Glomerular visceral epithelial cell (primary cell): ENCODE data around the gene TMEM256.
A peak's percentile ranks its signal among the peaks of the same experiment; 100 is the strongest.
"Not testable (repeated sequence)": the region's sequence is repeated elsewhere in the genome, so short reads cannot be mapped to it uniquely, and the experiment has no call there.

Experiments used
- DNase-seq: peaks from one replicate; pipeline ENCODE4 v3.0.0-alpha.2; 2016; ENCODE audit errors: extremely low spot score

TMEM256 gene

DNA sequence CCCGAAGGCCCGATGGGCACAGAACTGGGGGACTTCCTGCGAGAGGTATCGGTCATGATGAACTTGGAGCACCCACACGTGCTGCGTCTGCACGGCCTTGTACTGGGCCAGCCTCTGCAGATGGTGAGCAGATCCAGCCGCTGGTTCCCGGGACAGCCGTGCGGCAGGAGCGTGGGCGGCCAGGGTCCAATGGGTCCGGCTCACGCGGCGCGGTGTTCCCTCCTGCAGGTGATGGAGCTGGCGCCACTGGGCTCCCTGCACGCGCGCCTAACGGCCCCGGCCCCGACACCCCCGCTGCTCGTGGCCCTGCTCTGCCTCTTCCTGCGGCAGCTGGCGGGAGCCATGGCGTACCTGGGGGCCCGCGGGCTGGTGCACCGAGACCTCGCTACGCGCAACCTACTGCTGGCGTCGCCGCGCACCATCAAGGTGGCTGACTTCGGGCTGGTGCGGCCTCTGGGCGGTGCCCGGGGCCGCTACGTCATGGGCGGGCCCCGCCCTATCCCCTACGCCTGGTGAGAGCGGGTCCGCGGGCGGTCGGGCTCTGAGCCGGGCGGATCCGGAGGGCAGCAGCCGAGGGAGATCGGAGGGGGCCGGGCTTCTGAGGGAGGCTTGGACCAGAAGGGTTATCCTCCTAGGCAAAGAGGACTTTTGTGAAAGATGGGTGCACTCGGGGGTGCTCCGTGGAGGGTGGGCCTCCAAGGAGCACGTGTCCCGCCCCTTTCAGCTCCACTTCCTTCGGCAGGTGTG lies 20.0 kb downstream of the TMEM256 start:
- no peak for DNase-seq

DNA sequence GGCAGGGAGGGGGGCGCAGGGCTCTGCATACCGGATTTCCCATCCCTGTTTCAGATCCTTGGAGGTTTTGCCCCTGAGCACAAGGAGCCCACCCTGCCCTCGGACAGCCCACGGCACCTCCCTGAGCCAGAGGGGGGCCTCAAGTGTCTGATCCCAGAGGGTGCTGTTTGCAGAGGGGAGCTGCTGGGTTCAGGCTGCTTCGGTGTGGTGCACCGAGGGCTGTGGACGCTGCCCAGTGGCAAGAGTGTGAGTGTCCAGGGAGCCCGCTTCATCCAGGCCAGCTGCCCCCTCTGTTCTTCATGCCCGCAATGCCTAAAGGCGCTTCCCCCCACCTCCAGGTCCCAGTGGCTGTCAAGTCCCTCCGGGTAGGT lies 20.5 kb downstream of the TMEM256 start:
- no peak for DNase-seq

DNA sequence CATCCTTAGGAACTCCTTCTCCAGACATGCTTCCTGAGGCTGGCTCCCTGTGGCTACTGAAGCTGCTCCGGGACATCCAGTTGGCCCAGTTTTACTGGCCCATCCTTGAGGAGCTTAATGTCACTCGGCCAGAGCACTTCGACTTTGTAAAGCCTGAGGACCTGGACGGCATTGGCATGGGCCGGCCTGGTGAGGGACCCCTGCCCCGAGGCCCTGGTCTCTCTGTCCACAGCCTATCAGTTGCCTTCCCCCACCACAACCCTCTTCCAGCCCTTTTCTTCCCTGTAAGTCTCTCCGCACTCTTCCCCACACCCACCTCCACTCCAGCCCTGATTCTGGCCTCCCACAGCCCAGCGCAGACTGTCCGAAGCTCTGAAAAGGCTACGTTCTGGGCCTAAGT lies 21.0 kb downstream of the TMEM256 start:
- DNase-seq = no peak

DNA sequence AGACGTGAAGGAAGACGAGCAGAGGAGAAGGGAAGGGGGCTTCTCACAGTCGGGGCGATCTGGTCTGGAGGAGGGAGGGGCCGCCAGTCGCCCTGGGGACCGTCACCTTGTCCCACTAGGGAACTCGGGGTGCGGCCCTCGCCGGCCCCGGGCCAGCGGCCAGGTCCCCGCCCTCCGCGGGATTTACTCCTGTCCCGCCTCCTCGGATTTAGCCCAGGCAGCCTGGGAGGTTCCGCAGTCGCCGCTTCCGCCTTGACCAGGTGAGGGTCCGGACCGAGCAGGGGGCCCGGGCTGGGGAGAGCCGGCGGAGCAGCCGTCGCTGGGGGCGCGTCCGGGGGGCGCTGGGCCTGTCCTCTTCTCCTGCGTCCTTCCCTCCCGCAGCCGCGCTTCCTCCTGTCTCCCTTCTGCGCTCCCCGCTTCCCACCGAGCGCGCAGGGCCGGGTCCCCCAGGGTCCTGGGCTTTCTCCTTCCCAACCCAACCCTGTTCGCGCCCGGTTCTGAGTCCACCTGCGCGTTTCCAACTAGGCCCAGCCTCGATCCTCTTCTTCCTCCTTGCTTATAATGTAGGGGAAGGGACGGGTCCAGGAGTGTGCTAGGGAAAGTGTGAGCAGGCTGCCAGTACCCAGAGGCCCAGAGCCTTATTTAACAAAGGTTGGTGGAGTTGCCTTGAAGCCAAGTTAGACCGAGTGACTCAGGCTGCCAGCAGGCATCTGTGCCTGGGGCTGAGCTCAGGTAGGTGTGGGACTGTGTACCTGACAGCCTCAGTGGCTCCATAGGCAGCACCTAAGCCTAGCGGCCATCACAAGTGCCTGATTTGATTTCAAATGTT lies 22.8 kb downstream of the TMEM256 start, which contains the start of gene TNK1:
Gene TNK1, plus strand, starts transcription at position 235 of the 829 bp plus-strand sequence. CDS start 1,838 bp downstream, outside the sequence.
- peak; percentile 58 for DNase-seq

DNA sequence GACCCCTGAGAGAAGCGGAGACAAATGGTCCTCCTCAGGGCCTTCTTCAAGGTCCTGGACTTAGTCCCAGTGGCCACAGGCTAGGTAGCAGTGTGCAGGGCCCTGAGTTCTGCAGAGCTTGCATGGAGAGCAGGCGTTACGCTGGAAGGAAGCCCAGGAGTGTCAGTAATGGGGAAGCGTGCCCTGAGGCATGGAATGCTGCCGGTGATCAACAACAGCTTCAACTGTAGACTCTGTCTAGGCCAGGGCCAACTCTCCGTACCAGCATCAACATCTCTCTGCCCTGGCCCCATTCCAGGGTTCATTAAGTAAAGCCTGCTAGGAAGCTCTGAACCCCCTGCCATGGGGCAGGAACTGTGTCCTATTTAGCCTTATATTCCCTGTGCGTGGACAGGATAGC lies 23.6 kb downstream of the TMEM256 start:
- DNase-seq = peak; percentile 15

DNA sequence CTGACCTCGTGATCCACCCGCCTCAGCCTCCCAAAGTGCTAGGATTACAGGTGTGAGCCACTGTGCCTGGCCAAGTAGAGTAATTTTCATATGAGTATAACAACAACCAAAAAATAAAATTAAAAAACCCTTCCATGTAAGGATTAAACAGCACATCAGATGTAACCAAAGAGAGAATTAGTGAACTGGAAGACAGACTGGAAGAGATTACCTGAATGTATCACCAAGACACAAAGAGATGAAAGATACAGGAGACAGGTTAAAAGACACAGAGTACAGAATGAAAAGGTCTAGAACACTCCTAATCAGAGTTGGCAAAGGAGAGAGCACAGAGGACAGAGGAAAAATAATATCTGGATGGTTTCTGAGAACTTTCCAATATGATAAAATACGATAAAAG lies 24.8 kb downstream of the TMEM256 start:
- no peak for DNase-seq

DNA sequence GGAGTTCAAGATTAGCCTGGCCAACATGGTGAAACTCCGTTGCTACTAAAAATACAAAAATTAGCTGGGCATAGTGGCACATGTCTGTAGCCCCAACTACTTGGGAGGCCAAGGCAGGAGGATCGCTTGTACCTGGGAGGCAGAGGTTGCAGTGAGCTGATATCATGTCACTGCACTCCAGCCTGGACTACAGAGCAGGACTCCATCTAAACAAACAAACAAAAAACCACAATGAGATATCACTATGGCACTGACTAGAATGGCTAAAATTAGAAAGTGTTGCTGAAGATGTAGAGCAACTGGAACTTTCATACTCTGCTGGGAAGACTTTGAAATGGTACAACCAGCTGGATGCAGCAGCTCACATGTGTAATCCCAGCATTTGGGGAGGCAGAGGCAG lies 29.5 kb downstream of the TMEM256 start:
- no peak for DNase-seq

DNA sequence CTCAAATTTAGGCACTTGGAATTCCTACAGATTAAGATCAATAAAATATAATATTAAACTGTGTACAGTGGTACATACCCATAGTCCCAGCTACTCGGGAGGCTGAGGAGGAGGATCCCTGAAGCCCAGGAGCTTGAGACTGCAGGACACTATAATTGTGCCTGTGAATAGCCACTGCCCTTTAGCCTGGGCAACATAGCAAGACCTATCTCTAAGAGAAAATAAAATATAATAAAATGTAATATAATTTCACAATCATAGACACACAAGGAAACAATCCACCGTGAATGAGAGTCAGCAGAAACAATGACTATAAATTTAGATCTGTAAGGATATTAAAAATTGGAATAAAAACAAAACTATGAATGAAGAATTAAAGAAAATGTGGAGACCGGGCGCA lies 33.0 kb downstream of the TMEM256 start:
- no peak for DNase-seq

DNA sequence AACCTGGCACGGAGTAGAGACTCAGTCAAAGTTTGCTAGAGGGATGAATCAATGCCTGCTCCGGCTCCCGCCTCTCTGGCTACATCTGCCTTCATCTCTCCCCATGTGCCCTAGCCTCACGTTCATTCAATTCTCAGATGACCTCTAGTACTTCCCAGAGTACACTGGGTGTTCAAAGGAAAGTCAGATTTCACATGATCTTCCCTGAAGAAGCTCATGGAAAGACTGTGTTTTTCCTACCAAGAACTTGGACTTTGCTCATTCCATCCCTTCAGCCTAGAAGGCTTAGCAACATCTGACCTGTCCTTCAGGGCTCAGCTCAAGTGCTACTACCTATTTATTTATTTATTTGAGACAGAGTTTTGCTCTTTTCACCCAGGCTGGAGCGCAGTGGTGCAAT lies 34.1 kb downstream of the TMEM256 start:
- DNase-seq = no peak

DNA sequence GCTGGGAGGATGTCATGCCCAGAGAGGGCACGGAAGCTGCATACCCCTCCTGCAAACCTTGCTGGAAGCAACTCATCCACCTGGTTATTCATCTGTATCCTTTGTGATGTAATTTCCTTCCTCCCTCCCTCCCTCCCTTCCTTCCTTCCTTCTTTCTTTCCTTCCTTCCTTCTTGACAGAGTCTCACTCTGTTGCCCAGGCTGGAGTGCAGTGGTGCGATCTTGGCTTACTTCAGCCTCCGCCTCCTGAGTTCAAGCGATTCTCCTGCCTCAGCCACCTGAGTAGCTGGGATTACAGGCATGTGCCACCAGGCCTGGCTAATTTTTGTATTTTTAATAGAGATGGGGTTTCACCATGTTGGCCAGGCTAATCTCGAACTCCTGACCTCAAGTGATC lies 35.3 kb downstream of the TMEM256 start:
- DNase-seq = not testable (repeated sequence)

DNA sequence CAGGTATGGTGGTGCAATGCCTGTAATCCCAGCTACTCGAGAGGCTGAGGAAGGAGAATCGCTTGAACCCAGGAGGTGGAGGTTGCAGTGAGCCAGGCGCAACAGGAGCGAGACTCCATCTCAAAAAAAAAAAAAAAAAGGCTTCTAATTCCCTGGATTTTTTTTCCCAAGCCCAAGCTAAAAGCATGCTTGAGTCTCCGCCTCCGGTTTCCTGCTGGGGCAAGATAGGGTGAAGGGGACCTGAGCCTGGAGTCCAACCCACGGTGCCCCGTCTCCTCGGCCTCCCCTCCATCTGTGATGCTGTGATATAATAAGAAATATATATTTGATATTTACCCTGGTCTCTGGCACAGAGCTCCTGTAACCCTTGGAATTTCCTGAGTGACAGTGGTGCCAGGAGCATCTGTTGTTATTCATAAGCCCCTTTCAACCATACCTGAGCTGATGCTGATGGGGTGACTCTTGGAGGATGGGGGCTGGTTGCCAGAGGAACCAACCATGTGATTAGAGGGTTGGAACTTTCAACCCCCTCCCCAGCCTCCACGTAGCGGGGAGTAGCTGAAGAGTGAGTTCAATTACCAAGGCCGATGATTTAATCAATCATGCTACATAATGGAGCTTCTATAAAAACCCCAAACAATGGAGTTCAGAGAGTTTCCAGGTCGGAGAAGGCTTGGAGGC lies 35.8 kb downstream of the TMEM256 start:
- DNase-seq = no peak

DNA sequence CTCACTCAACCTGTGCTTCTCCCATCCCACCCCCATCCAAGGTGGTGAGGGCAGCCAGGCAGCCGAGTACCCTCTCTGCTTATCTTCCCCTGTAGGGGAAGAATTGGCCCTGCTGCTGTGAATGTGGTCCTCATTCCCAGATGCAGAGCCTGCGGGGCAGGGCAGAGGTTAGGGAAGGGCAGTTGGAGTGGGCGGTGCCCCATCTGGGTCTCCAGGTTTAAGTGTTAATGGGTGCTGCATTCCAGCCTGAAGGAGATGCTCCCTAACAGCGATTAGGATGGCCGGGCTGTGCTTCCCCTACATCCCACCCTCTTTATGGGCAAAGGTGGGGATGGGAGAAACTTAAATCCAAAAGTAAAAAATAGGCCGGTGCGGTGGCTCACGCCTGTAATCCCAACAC lies 36.8 kb downstream of the TMEM256 start:
- DNase-seq = no peak

DNA sequence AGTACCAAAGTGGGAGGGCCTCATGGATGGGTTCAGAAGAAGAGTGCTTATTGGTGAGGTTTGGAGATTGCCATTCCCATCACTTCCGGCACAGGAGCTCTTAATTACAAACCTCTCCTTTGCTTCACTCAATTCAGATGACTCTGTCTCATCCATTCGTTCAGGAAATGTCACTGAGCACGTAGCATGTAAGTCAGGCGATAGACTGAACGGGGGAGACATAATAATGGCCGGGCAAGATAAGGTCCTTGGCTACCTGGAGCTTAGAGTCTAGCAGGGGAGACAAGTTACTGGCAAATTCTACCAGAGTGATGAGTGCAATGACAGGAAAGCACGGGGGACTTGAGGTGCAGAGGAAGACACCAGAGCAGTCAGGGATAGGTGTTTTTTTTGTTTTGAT lies 37.9 kb downstream of the TMEM256 start:
- not testable (repeated sequence) for DNase-seq

DNA sequence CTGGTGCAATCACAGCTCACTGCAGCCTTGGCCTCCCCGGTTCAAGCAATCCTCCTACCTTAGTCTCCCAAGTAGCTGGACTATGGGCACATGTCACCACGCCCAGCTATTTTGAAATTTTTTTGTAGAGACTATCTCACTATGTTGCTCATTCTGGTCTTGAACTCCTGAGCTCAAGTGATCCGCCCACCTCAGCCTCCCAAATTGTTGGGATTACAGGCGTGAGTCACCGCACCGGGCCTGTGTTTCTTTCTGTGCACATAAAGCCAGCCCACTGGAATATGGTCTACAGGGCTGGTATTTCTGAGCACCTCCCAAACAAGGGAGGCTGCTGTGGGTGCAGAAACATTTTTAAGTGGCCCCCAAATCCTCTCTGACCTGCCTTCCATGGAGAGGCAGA lies 40.6 kb downstream of the TMEM256 start:
- DNase-seq = no peak

DNA sequence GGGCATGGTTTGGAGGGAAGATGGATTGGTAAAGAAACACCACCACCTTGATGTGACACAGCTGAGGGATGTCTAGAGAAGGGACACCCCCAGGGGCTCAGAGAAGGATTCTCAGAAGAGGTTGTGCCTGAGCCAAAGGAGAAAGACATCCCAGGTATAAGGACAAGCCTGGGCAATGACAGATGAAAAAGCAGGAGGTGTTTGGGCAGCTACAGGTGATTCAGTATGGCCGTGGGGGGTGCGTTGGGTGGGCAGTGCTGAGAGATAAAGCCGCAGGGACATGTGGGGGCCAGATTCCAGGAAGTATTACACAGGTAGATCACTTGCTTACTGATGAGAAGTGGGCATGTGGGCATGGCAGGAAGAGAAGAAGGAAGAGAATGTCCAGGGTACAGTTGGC lies 42.0 kb downstream of the TMEM256 start:
- DNase-seq = no peak

DNA sequence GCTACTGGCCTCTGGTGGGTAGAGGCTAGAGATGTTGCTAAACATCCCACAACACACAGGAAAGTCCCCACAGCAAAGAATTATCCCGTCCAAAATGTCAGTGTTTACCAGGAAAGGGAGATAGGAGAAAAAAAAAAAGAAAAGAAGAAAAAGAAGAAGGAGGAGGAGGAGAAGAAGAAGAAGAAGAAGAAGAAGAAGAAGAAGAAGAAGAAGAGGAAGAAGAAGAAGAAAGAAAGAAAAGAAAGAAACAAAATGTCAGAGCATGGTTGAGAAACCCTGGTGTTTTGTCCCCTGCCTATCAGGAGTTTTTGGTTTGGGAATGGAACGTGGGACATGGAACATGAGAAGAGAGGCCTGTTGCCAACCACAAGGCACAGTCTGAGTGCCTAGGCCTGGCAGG lies 46.5 kb downstream of the TMEM256 start:
- DNase-seq = no peak

DNA sequence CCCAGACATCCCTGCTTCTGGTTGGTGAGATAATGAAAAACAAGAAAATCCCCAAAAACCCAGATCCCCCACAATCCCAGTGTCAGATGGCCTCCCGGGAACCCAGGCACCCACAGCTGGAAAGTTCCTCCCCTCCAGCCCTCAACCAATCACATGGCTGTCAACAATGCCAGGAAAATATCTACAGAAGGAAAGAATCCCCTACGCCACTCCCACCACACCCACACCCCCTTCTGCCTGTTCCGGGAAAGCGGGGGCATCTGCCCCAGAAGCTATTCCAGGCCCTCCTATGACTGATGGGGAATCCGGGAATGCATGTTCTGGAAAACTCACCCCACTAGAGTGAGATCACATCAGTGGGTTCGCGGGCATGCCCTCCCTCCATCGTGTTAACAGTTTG lies 47.1 kb downstream of the TMEM256 start:
- no peak for DNase-seq

DNA sequence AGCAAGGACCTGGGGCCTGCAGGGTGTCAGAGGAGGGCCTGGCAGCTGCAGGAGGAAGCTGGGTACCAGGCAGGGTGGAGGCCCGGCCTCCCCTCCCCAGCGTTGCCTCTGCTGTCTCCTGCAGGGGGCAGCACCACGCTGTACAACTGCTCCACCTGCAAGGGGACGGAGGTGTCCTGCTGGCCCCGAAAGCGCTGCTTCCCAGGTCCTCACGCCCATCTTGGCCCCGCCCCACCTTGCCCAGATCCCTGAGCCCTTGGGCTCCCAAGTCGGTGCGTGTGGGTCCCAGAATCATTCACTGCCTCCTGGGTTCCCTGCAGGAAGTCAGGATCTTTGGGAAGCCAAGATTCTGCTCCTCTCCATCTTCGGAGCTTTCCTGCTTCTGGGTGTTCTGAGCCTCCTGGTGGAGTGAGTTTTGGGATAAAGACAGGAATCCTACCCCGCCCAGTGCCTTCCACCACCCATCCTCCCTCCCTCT lies 47.8 kb downstream of the TMEM256 start:
- DNase-seq = peak; percentile 75

DNA sequence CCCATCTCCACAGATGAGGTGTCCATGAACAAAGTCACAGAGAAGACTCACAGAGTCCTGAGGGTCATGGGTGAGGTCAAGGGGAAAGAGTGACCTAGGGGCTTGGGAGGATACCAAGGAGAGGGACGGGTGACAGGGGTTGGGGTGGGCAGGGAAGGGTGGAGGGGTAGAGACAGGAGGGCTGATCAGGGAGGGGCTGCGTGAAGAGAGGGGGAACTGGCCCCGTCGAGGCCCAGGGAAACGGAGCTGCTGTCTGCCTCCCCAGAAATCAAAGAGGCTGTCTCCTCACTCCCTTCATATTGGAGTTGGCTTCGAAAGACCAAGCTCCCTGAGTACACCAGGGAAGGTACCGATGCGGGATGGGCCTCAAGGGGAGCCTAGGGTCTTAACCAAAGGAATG lies 48.3 kb downstream of the TMEM256 start:
- DNase-seq = no peak

DNA sequence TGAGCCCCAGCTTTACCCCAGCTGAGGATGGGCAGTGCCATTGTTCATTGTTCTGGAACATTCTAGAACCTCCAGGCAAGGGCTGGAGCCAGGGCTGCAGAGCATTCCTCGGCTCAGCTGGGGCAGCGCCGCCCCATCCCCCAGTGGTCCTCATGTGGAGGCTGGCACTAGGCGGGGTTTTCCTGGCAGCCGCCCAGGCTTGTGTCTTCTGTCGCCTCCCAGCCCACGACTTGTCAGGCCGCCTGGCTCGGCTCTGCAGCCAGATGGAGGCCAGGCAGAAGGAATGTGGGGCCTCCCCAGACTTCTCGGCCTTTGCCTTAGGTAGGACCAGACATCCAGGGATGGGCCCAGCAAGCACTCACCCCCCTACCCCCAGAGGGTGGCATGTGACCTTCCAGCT lies 48.8 kb downstream of the TMEM256 start, which contains the start of gene TMEM95:
Gene TMEM95, plus strand, starts transcription at position 104 of the 400 bp plus-strand sequence. Its CDS starts 49 bp downstream, at position 153.
- peak; percentile 53 for DNase-seq

DNA sequence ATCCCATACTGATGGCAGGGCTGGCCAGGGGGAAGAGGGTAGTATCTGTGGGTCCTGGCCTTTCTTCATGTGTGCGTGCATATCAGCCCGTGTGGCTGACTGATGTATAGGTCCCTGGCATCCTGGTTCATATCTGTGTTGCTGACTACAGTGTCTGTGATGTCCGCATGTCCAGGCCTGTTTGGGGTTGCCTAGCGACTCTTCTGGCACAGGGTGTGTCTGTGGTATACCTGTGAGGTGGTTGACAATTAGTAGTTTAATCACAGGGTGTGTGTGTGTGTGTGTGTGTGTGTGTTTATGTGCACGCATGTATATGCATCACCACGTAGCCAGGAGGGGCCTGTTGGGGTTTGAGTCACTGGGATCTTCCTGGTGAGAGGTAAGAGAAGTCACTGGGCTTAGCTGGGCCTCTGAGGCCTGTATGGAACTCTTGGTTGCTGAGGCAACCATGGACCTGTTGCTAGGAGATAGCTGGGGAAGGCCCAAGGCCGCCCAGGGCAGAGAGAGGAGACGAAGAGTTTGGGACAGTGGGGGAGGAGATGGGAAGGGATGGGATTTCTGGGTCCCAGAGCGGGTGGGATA lies 49.5 kb downstream of the TMEM256 start:
- DNase-seq = peak; percentile 44
